Thyroid gland (tissue), 4 donors: ENCODE data around the gene MARCHF9.

Source experiments
- POLR2A ChIP-seq, 2 donors: fragments of 450-650 bp; IDR thresholded peaks; one replicate each; pipeline ENCODE4 v1.6.1; 2017; ENCODE audit warnings: antibody characterized with exemption in 2 of 2, mild to moderate bottlenecking in 2 of 2, moderate library complexity in 1 of 2
- TF ChIP-seq, protein P1 (sequence below), 6 experiments: fragments of 200-600 bp in 3 of 6; fragments of 450-650 bp in 3 of 6; sonication (generic) in 3 of 6; IDR thresholded peaks; one replicate each; pipeline ENCODE4 v1.5.1; 2016 to 2019; ENCODE audit warnings: antibody characterized with exemption in 6 of 6, mild to moderate bottlenecking in 2 of 6, inconsistent platforms in 1 of 6, moderate library complexity in 1 of 6

DNA sequence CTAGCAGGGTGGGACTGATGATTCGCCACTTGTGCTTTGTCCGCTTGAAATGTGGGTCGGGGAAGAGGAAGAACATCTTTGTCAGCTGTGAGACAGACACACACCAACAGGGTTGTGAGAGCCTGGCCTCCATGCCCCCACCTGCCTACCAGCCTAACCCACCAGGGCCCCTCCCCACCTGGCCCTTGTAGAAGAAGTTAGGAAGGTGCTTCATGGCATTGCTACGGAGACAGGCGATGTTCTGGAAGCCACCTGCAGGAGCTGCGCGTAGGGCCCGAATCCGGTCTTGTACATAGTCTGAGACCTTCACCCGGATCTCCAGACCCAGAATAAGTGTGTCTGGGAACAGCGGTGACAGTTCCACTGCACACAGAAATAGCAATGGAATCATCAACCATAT, 14.7 kb downstream of the MARCHF9 start:
- TF ChIP-seq, protein P1, sequence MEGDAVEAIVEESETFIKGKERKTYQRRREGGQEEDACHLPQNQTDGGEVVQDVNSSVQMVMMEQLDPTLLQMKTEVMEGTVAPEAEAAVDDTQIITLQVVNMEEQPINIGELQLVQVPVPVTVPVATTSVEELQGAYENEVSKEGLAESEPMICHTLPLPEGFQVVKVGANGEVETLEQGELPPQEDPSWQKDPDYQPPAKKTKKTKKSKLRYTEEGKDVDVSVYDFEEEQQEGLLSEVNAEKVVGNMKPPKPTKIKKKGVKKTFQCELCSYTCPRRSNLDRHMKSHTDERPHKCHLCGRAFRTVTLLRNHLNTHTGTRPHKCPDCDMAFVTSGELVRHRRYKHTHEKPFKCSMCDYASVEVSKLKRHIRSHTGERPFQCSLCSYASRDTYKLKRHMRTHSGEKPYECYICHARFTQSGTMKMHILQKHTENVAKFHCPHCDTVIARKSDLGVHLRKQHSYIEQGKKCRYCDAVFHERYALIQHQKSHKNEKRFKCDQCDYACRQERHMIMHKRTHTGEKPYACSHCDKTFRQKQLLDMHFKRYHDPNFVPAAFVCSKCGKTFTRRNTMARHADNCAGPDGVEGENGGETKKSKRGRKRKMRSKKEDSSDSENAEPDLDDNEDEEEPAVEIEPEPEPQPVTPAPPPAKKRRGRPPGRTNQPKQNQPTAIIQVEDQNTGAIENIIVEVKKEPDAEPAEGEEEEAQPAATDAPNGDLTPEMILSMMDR (IDR thresholded peaks at IDR 0.05): no peak
- TF ChIP-seq POLR2A (IDR thresholded peaks at IDR 0.05): no peak
